Ascending aorta (tissue), 2 donors: ENCODE measurements around the gene SH2D4B. TPM values are rescaled to one million over a fixed set of nuclear protein-coding genes. Genes with fewer than 3 reads are reported as not detected.
"Not testable (repeated sequence)": the region's sequence is repeated elsewhere in the genome, so short reads cannot be mapped to it uniquely, and the experiment has no call there.

Experiments
- DNase-seq, 2 donors: peaks; one replicate each; pipeline ENCODE4 v3.0.0-alpha.2; 2019; ENCODE audit warnings: low spot score in 2 of 2
- H3K27ac ChIP-seq, 2 donors: fragments of 200-600 bp; sonication (generic); one replicate each; pipeline ENCODE4 v1.5.1; 2016 to 2017; ENCODE audit warnings: mild to moderate bottlenecking in 1 of 2
- H3K27me3 ChIP-seq: fragments of 200-600 bp; sonication (generic); one replicate; pipeline ENCODE4 v1.5.1; 2017
- H3K36me3 ChIP-seq, 2 donors: fragments of 200-600 bp; sonication (generic); one replicate each; pipeline ENCODE4 v1.5.1; 2016
- H3K4me1 ChIP-seq, 2 donors: fragments of 200-600 bp; sonication (generic); one replicate each; pipeline ENCODE4 v1.5.1; 2016 to 2017; ENCODE audit warnings: mild to moderate bottlenecking in 1 of 2
- H3K4me3 ChIP-seq, 2 donors: fragments of 200-600 bp; sonication (generic); one replicate each; pipeline ENCODE4 v1.5.1; 2016 to 2017; ENCODE audit warnings: mild to moderate bottlenecking in 1 of 2
- H3K9me3 ChIP-seq, 2 donors: fragments of 200-600 bp; sonication (generic); one replicate each; pipeline ENCODE4 v1.5.1; 2016
- CTCF ChIP-seq, 3 experiments: fragments of 200-600 bp in 2 of 3; fragments of 450-650 bp in 1 of 3; sonication (generic) in 2 of 3; IDR thresholded peaks; one replicate each; pipeline ENCODE4 v1.5.1; 2016 to 2019; ENCODE audit warnings: antibody characterized with exemption in 3 of 3, mild to moderate bottlenecking in 1 of 3, moderate library complexity in 1 of 3
- intact Hi-C: fragments of 100-400 bp; cut with DNase I; formaldehyde crosslinking; loops from one replicate; pipeline ENCODE4 v1.15.1; 2023
- total RNA-seq: library from RNA; depleted of rRNA; stranded (reverse); fragments of >200 nt; gene quantifications from one replicate; pipeline ENCODE4 v1.1.0, GENCODE V29; 2016

The SH2D4B gene
- total RNA-seq, 1 donor from 2014 or later: not detected

GRCh38 chr10:80528901-80529300 is 8.8 kb upstream of the SH2D4B start:
- H3K4me1 ChIP-seq: no peaks in the 10 kb centered on the region
- intact Hi-C loops: no loop called here
- no peak for TF ChIP-seq CTCF (IDR thresholded peaks at IDR 0.05)
- H3K9me3 ChIP-seq: no peaks in the 10 kb centered on the region
- no peaks in the 10 kb centered on the region for H3K36me3 ChIP-seq
- no peak for DNase-seq
- H3K4me3 ChIP-seq: no peak overlapping the region
- H3K27me3 ChIP-seq: no peaks in the 10 kb centered on the region
- H3K27ac ChIP-seq: no peak overlapping the region

- Histone ChIP-seq H3K27me3 (no peaks in the 10 kb centered on the region), H3K36me3 (no peaks in the 10 kb centered on the region), H3K27ac (no peak overlapping the region), H3K4me3 (no peak overlapping the region), H3K9me3 (no peaks in the 10 kb centered on the region), H3K4me1 (no peaks in the 10 kb centered on the region)
- intact Hi-C loops: no loop called here
- DNase-seq: no peak
- no peak for TF ChIP-seq CTCF (IDR thresholded peaks at IDR 0.05)
Measured at GRCh38 chr10:80529604-80530003, 8.1 kb upstream of the SH2D4B start.

GRCh38 chr10:80530251-80530650 is 7.5 kb upstream of the SH2D4B start:
- Histone ChIP-seq H3K4me3 (no peak overlapping the region), H3K27ac (no peak overlapping the region), H3K4me1 (no peaks in the 10 kb centered on the region), H3K9me3 (no peaks in the 10 kb centered on the region), H3K27me3 (no peaks in the 10 kb centered on the region), H3K36me3 (no peaks in the 10 kb centered on the region)
- peak in 1 of 3 experiments; percentile 17 for TF ChIP-seq CTCF (IDR thresholded peaks at IDR 0.05)
- no peak for DNase-seq
- intact Hi-C loops: no loop called here

- Histone ChIP-seq H3K27me3 (no peaks in the 10 kb centered on the region), H3K9me3 (no peaks in the 10 kb centered on the region), H3K36me3 (no peaks in the 10 kb centered on the region), H3K27ac (no peak overlapping the region), H3K4me3 (no peak overlapping the region), H3K4me1 (no peaks in the 10 kb centered on the region)
- no peak for DNase-seq
- TF ChIP-seq CTCF (IDR thresholded peaks at IDR 0.05): no peak
- intact Hi-C loops: no loop called here
Measured at GRCh38 chr10:80530816-80531215, 6.9 kb upstream of the SH2D4B start.

GRCh38 chr10:80532571-80532970 is 5.1 kb upstream of the SH2D4B start:
- no peak overlapping the region for H3K4me3 ChIP-seq
- H3K4me1 ChIP-seq: no peaks in the 10 kb centered on the region
- H3K27me3 ChIP-seq: no peaks in the 10 kb centered on the region
- no peak for TF ChIP-seq CTCF (IDR thresholded peaks at IDR 0.05)
- H3K27ac ChIP-seq: no peak overlapping the region
- DNase-seq: no peak
- intact Hi-C loops: no loop called here
- H3K36me3 ChIP-seq: no peaks in the 10 kb centered on the region
- H3K9me3 ChIP-seq: no peaks in the 10 kb centered on the region

- H3K9me3 ChIP-seq, H3K4me3 ChIP-seq, H3K27me3 ChIP-seq, H3K4me1 ChIP-seq, H3K36me3 ChIP-seq, intact Hi-C loops, H3K27ac ChIP-seq: not testable (repeated sequence)
- peak in 1 of 2 donors; percentile 5 for DNase-seq
Measured at GRCh38 chr10:80534059-80534458, 3.6 kb upstream of the SH2D4B start.

GRCh38 chr10:80534646-80535045 is 3.1 kb upstream of the SH2D4B start:
- H3K4me1 ChIP-seq, intact Hi-C loops, H3K27me3 ChIP-seq, H3K9me3 ChIP-seq, H3K27ac ChIP-seq, H3K4me3 ChIP-seq, H3K36me3 ChIP-seq: not testable (repeated sequence)
- DNase-seq: peak in 1 of 2 donors; percentile 27
